IMR-90 (cell line): Measurements from ENCODE around the gene CD180.

ENCODE experiments used
- CHD1 ChIP-seq: IDR thresholded peaks from 2 replicates; pipeline ENCODE4 v1.6.1; 2012; ENCODE audit warnings: low read depth, low read length, improper control_type of control experiment
- MAZ ChIP-seq: IDR thresholded peaks from 2 replicates; pipeline ENCODE4 v1.6.1; 2012; ENCODE audit warnings: low read depth, mild to moderate bottlenecking, low read length, improper control_type of control experiment, moderate library complexity, borderline replicate concordance
- MXI1 ChIP-seq: IDR thresholded peaks from 2 replicates; pipeline ENCODE4 v1.6.1; 2012; ENCODE audit warnings: low read depth, mild to moderate bottlenecking, low read length, moderate library complexity, borderline replicate concordance
- POLR2A ChIP-seq: IDR thresholded peaks from 2 replicates; pipeline ENCODE4 v1.6.1; 2012; ENCODE audit warnings: mild to moderate bottlenecking, low read depth, low read length
- RAD21 ChIP-seq: IDR thresholded peaks from 2 replicates; pipeline ENCODE4 v1.6.1; 2012; ENCODE audit warnings: low read length, improper control_type of control experiment
- RFX5 ChIP-seq: IDR thresholded peaks from 2 replicates; pipeline ENCODE4 v1.8.0; 2012; ENCODE audit warnings: low read depth, mild to moderate bottlenecking, low read length, moderate library complexity
- SMC3 ChIP-seq: fragments of 150-350 bp; IDR thresholded peaks from 2 replicates; pipeline ENCODE4 v1.6.1; 2016; ENCODE audit warnings: low read depth, mild to moderate bottlenecking, antibody characterized with exemption, low read length, moderate library complexity
- TF ChIP-seq, protein P1 (sequence below): conservative IDR thresholded peaks from 2 replicates; pipeline ENCODE4 v1.5.1; 2012; ENCODE audit warnings: mild to moderate bottlenecking, low read depth, low read length, improper control_type of control experiment
- TF ChIP-seq, protein P2 (sequence below): fragments of 150-350 bp; IDR thresholded peaks from 2 replicates; pipeline ENCODE4 v1.6.1; 2017; ENCODE audit warnings: mild to moderate bottlenecking, antibody characterized with exemption, low read length, low read depth

DNA sequence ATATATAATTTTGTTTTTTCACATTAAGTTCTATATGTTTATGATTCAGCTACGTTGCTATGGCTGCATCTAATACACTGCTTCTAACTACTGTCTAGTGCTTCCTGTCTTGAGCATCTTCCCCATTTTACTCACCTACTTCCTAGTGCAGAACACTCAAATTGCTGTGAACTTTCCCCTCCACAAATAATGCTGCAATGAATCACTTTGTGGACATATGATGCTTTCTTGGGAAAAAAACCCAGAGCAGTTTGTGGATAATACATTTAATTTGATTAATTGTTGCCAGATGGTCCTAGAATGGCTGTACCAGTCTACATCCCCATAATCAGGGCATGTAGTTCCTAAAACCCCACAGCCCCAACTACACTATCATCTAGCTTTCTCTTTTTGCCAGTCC, 18.5 kb downstream of the CD180 start:
- TF ChIP-seq POLR2A (no peak), MAZ (no peak), SMC3 (no peak), CHD1 (no peak), MXI1 (no peak), RFX5 (no peak), RAD21 (no peak)
- TF ChIP-seq, protein P1, sequence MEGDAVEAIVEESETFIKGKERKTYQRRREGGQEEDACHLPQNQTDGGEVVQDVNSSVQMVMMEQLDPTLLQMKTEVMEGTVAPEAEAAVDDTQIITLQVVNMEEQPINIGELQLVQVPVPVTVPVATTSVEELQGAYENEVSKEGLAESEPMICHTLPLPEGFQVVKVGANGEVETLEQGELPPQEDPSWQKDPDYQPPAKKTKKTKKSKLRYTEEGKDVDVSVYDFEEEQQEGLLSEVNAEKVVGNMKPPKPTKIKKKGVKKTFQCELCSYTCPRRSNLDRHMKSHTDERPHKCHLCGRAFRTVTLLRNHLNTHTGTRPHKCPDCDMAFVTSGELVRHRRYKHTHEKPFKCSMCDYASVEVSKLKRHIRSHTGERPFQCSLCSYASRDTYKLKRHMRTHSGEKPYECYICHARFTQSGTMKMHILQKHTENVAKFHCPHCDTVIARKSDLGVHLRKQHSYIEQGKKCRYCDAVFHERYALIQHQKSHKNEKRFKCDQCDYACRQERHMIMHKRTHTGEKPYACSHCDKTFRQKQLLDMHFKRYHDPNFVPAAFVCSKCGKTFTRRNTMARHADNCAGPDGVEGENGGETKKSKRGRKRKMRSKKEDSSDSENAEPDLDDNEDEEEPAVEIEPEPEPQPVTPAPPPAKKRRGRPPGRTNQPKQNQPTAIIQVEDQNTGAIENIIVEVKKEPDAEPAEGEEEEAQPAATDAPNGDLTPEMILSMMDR = no peak
- TF ChIP-seq, protein P2, sequence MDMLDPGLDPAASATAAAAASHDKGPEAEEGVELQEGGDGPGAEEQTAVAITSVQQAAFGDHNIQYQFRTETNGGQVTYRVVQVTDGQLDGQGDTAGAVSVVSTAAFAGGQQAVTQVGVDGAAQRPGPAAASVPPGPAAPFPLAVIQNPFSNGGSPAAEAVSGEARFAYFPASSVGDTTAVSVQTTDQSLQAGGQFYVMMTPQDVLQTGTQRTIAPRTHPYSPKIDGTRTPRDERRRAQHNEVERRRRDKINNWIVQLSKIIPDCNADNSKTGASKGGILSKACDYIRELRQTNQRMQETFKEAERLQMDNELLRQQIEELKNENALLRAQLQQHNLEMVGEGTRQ = no peak
